Measurements from ENCODE around the gene PI4KA.
"Not testable (repeated sequence)": the region's sequence is repeated elsewhere in the genome, so short reads cannot be mapped to it uniquely, and the experiment has no call there.

PI4KA gene

GRCh38 chr22:20858615-20859416 lies at the start of gene PI4KA, which contains the start of gene SNAP29:
TSS of gene PI4KA (minus strand) at chr22:20858811. CDS start at chr22:20858725, 86 bp downstream.
TSS of gene SNAP29 (plus strand) at chr22:20859007. CDS start at chr22:20859111, 104 bp downstream.
- DNase-seq (ENCODE audit: low read depth) = peak; percentile 95

DNA sequence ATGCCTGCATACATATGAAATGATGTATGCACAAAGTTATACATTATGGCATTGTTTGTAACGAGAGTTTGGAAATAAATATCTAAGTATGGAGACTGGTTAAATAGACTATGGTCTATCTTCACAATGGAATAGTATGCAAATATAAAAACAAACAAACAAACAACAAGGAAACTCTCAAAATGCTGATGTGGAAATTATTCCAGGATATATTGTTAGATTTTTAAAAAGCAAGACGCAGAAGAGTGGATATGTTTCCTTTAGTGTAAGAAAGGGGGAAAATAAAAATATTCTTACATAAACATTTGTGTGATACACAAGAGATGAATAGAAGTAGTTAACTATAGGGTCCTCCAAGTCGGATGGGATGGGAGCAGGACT lies 47.8 kb upstream of the PI4KA start:
- DNase-seq (ENCODE audit: low read depth) = no peak

GRCh38 chr22:20905415-20906386 lies 47.1 kb upstream of the PI4KA start:
- DNase-seq (ENCODE audit: low read depth) = no peak

DNA sequence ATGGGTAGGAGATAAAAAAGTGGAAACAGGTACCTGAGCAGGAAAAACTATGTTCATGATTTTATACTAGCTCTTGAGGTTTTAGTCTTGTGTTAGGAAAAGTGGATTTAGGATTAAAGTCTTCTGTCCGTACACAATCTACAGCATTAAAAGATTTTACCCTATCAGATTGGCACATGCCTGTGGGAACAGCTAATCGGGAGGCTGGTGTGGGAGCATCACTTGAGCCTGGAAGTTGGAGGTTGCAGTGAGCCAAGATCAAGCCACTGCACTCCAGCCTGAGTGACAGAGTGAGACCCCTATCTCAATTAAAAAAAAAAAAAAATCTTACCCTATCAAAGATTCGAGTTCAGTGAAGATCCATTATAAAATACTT lies 46.4 kb upstream of the PI4KA start:
- no peak for DNase-seq (ENCODE audit: low read depth)

- no peak for DNase-seq (ENCODE audit: low read depth)
Observed at GRCh38 chr22:20904008-20904979, 45.7 kb upstream of the PI4KA start.

- no peak for DNase-seq (ENCODE audit: low read depth)
Observed at GRCh38 chr22:20903093-20903492, 44.5 kb upstream of the PI4KA start.

DNA sequence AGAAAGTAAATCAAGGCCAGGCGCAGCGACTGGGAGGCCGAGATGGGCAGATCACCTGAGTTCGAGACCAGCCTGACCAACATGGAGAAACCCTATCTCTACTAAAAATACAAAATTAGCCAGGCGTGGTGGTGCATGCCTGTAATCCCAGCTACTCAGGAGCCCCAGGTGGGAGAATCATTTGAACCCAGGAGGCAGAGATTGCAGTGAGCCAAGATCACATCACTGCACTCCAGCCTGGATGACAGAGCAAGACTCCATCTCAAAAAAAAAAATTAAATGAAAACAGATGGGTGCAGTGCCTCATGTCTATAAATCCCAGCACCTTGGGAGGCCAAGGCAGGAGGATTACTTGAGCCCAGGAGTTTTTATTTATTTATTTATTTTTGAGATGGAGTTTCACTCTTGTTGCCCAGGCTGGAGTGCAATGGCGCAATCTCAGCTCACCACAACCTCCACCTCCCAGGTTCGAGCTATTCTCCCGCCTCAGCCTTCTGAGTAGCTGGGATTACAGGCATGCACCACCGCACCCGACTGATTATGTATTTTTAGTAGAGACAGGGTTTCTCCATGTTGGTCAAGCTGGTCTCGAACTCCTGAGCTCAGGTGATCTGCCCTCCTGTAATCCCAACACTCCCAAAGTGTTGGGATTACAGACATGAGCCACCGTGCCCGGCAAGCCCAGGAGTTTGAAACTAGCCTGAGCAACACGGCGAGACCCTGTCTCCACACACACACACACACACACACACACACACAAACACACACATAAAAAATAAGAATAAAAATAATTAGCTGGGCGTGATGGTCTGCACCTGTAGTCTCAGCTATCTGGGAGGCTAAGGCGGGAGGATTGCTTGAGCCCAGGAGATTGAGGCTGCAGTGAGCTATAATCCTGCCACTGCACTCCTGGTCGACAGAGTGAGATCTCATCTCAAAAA lies 42.8 kb upstream of the PI4KA start:
- DNase-seq (ENCODE audit: low read depth) = not testable (repeated sequence)

DNA sequence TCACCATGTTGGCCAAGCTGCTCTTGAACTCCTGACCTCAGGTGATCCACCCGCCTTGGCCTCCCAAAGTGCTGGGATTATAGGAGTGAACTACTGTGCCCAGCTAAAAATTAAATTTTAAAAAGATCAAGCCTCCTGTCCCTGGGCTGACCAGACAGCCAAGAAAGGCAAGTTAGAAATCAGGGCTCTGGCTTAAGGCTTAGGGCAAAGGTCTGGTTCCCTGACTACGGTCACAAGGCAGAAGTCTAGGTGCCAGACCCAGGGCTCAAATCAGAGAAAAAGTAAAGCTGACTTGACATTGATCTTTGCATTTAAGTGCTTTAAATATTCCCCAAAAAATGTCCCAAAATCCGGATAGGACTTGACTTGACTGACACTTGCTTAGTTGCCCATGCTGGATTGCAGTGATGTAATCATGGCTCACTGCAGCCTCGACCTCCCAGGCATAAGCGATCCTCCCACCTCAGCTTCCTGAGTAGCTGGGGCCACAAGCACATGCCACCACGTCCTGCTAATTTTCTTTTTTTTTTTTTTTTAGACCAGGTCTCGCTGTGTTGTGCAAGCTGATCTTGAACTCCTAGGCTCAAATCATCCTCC lies 41.3 kb upstream of the PI4KA start:
- DNase-seq (ENCODE audit: low read depth) = no peak

DNA sequence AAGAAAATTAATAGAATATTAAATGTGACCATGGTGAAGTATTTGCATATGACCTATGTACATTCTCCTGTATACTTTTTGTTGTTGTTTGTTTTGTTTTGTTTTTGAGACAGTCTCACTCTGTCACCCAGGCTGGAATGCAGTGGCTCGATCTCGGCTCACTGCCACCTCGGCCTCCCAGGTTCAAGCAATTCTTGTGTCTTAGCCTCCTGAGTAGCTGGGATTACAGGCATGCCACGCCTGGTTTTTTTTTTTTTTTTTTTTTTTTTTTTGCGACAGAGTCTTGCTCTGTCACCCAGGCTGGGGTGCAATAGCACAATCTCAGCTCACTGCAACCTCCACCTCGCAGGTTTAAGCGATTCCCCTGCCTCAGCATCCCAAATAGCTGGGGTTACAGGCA lies 39.1 kb upstream of the PI4KA start:
- not testable (repeated sequence) for DNase-seq (ENCODE audit: low read depth)

- DNase-seq (ENCODE audit: low read depth) = no peak
Observed at GRCh38 chr22:20890975-20891374, 32.4 kb upstream of the PI4KA start.

GRCh38 chr22:20889904-20890540 lies 31.4 kb upstream of the PI4KA start:
- DNase-seq (ENCODE audit: low read depth) = no peak

GRCh38 chr22:20889025-20889704 lies 30.6 kb upstream of the PI4KA start:
- DNase-seq (ENCODE audit: low read depth) = no peak

DNA sequence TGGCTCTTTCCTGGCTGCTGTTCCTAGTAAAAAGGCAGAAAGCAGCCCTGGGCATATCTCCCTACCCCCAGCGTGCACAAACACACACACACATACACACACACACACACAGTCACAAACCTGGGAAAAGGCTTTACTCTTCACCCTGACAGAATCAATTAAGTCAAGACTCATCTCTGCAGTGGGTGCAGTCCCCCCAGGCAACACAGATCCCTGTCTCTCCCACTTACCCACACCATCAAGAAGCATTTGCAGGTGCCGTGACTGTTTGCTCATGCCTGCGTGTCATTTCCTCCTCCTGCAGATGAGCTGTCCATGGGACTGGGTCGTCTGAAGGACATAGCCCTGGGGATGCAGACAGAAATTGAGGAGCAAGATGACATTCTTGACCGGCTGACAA lies 28.8 kb upstream of the PI4KA start:
- DNase-seq (ENCODE audit: low read depth) = no peak

- peak; percentile 10 for DNase-seq (ENCODE audit: low read depth)
Observed at GRCh38 chr22:20885557-20886323, 27.1 kb upstream of the PI4KA start.

DNA sequence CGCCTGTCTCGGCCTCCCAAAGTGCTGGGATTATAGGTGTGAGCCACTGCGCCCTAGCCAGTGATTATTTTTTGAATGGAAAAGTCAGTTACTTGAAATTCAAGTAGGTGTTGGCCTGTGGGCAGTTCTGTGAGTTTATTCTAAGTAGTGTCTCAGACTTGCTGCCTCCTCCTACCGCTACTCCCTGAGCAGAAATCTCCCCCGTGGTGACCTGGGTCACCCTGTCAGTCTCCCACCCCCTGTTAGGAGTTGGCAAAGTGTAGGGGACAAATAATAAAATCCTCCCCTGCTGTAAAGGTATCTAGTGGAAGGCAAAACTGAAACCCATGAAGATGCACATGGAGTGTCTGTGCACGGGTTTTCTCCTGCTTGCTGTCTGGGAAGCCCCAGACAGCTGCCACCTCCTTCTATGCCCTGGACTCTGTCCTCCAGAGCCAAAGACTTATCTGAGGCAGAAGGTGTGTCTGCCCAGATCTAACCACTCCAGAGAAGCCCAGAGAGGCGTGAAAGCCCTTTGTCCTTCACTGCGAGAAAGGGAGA lies 26.5 kb upstream of the PI4KA start:
- DNase-seq (ENCODE audit: low read depth) = no peak

- DNase-seq (ENCODE audit: low read depth) = no peak
Observed at GRCh38 chr22:20884454-20884853, 25.8 kb upstream of the PI4KA start.

DNA sequence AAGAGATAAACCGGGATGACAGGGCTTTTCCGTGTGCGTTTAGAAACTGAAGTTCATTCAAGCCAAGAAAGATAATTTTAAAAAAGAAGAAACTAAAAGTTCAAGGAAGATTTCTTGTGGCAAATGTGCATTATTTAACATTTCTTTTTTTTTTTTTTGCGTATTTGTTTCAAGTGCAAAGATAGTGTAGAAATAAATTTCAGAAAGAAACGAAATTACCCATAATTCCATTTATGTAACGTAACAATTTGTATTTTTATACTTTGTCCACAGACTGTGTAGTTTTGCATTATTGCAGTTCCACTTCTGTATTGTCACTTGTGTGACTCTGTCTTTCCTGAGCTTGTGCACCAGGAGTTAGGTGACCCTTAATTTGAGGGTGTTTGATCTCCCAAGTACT lies 24.2 kb upstream of the PI4KA start:
- DNase-seq (ENCODE audit: low read depth) = no peak

Measured in stimulated activated CD4-positive, alpha-beta T cell treated with anti-CD3 and anti-CD28 coated beads, Interleukin-2, amount 100 ng/mL, for 4 hours (primary cell).